NCI-H345 treated with DMSO at 0.1 percent for 48 hours (cell line): ENCODE data around the gene PLCH1.

Experiments used
- DNase-seq: peaks from one replicate; lab custom pipeline; 2025; ENCODE audit not compliant: unreplicated experiment; lab: John Stamatoyannopoulos, UW

Gene PLCH1

DNA sequence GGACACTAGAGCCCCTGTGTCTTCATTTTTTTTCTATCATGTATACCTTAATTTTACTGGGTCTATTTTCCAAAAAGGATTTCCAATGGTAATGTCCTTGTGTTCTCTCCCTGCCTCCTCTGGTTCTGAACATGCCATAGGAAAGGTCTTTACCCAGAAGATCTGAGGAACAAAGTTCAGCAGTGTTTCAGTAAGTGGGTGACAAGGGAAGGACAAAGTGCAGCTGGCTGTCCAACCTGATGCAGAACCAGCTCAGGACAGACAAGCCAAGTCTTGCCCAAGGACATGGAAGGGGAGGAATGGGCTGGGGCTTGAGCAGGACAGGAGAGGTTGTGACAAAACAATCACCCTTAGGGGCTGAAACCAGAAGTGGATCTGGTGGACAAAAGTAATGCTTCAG, 390.2 kb downstream of the PLCH1 start:
- no peak for DNase-seq

DNA sequence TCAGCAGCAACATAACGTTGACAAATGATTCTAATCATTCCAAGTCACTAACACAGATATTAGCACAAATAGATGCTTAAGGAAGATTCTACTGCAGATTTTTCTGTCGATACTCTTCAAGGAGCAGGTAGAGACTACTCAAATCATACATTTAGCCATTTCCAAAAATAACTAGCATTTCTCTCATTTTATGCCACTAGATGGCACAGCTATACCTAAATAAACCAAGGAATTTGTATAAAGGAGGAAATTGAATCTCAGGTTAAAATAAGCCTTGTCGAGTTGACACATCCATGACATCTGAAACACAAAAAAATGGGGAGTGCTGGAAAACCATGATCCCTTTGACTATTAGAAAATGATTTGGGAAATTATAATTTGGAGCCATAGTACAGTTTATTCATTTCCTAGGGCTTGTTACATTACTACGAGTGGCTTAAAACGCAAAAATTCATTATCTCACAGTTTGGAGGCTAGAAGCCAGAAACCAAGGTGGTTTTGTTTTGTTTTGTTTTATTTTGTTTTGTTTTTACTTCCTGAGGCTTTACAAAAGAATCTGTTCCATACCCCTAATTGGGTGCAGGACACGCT, 391.9 kb downstream of the PLCH1 start:
- peak; percentile 9 for DNase-seq

DNA sequence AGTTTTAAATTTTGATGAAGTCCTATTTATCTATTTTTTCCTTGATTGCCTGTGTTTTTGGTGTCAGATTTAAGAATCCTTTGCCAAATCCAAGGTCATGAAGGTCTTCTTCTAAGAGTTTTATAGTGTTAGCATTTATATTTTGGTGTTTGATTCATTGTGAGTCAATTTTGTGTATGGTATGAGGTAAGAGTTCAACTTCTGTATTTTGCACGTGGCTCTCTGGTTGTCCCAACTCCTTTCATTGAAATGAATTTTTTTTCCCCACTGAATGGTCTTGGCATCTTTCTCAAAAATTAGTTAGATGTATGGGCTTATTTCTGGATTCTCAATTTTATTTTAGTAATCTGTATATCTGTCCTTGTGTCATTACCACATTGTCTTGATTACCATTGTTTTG, 394.3 kb downstream of the PLCH1 start:
- no peak for DNase-seq

DNA sequence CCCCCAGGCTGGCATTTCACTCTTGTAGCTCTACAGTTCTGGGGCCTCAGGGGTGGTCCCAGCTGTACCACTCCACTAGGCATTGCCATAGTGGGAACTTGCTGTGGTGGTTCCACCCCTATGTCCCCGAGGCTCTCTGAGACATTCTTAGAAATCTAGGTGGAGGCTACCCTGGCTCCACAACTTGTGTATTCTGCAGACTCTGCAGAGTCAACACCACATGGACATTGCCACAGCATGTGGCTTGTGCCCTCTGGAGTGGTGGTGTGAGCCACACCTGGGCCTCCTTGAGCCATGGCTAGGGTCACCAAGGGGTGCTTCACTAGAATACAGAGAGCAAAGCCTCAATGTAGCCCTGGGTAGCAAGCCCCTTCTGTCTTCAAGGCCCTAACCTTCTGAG, 397.0 kb downstream of the PLCH1 start:
- DNase-seq = no peak

DNA sequence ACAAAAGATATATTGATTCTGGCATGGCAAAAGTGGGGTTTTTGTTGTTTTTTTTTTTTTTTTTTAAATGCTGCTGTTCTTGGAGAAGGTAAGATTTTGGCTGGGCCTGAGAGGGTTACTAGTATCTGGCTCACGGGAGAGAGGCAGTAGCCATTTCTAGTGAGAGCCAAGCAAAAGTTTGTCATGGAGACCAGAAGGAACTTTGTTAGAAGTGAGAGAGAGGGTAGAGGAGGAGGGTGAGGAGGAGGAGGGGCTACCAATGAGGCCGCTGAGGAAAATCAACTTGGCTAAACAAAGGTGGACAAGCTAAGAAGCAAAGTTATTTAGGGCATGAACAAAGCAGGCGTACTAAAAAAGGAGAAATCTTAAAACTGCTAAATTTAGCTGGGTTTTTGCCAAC, 402.5 kb downstream of the PLCH1 start:
- DNase-seq = no peak

DNA sequence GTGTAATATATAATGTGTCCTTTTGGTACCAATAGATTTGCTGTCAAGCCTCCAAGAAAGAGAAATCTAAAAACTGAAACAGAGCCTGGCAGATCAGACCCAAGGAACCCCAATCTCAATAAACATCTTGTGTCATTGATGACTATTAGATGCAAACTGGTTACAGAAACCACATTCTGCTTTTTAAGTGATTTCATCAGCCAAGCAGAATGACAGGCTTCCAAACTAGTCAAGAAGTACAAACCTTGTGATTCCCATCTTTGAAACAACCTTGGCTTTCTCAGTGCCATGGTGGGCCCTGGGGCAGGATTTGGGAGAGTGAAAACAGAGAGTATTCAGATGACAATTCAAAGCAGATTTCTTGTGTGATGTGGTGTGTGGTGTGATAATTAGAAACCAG, 405.8 kb downstream of the PLCH1 start:
- DNase-seq = no peak

DNA sequence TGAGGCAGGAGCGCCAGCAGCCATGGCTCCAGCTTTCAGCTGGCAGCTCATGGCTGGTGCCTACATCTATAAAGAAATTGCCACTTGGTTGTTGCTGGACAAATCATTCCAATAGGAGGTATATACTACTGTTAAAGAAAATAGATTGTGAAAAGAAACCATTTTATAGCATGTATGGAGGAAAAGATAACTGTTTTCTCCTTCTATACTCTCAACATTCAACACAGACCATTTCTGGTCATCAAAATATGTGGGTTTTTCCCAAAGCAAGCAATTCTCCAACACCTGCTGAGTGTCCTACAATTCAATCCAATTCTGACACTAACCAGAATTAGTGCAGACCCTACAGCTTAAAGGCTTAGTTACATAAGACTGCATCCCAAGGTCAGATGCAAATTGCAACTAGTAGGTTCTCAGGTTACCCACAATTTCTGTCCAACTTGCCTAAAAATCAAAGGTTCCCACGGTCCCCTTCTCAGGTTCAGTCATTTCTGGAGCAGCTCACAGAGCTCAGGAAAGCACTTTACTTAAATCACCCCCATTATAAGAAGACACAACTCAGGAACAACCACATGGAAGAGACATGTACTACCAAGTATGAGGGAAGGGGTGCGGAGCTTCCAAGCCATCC, 409.0 kb downstream of the PLCH1 start:
- DNase-seq = no peak

DNA sequence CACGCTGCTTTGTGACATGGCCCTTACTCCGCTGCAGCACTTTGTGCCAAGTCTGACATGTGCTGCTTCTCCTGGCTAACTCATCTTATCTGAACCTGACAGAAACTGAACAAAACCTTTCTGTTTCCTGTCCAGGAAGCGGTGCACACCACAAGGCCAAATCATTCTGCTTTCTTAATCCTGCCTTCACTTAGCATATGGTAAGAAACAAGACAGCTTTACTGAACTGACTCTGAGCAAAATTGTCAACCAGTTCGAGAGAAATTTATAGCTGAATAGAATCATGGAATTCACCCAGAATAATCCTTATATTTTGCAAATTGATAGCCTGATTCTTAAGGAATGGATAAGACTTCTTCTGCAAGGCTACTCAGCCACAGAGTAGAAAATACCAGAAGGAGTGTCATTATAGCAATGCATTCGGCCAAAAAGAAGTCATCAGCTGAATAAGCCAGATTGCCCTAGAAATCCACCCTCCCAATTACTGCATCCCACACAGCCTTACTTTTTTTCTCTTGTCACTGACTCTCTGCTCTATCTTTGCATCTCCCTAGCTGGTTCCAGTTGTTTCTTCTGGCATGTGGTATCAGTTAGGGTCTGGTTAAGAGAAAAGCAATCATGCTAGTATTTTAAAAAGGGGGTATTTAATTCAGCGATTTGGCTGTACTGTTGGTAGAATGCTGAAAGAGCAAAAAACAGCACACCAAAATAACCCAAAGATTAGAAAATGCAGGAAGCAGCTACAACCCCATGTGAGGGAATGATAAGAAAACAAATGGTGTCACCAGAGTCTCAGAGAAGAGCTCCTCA, 409.8 kb downstream of the PLCH1 start:
- no peak for DNase-seq

DNA sequence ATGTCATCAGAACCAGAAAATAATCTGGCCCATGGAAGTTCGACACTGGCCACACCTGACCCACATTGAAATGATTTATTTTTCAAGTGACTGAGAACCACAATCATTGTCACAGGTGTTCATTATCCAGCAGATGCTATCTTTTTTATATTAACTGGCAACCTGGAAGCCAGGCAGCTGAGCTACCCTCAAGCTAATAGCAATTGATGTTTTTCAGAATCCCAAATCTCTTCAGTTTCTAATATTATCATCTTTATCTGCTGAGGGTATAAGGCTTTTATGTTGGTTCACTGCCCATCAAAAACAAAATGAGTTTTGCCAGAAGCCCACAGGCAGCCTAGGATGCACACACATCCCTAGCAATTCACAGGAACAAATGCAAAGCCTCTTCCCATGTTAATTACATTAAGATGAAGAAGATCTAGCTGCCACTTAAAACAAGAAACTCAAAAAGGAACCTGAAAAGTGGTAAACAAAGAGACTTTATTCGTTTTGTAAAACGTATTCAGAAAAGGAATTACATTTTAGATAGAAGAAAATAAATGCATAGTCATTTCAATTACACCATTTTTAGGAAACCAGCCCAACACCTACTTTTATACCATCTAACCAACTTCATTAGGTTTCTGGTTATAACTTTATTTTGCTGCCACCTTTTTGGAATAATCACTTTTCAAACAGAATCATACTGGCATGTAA, 410.5 kb downstream of the PLCH1 start:
- no peak for DNase-seq

DNA sequence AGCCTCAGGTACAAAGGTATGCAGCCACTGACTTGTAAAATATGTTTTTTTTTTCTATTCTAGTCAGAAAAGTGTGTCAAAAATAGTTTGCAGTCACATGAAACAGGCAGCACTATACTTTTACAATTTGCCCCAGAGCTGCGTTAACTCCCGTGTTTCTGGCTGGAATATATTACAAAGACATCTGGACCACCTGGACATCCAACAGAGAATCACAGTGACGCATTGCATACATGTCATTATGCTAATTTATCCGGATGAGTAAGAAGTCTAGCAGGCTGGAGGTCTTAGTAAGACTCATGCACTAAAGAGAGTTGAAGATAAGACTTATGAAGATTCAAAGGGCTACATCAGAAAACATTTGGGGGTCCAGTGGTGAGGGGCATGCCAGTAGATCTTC, 412.2 kb downstream of the PLCH1 start:
- no peak for DNase-seq

DNA sequence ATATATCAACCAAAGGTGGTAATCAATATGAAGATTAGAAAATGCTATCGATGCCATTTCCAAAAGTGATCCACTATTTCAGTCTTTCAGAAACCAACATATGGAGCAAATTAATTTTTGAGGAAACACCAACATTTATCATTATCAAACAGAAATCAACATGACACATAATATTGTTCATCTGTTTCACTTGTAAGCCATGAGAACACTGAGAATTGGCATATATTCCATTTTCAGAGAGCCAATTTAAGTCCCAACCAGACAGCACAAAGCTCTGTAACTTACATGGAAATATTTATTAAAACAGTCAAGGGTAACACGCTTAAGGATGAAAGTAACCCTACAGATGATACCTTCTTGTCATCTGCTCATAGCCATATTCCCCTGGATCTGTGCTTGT, 413.8 kb downstream of the PLCH1 start:
- DNase-seq = no peak

DNA sequence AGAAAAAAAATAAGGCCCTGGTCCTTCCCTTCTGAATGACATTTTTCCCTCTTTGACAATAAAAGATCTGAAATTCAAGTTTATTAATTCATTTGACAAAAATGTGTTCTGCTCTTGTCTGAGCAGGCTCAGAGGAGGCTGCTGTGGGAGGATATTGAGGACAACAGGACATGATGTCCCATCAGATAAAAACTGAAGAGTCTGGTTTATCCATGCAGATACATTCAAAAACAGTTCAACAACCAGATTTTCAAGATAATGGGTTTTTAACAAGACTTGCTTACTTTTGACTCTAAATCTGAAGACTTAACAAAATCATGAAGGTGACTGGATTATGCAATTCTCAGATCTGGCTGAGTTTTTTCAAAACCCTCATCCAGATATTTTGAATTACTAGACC, 414.5 kb downstream of the PLCH1 start:
- DNase-seq = no peak

DNA sequence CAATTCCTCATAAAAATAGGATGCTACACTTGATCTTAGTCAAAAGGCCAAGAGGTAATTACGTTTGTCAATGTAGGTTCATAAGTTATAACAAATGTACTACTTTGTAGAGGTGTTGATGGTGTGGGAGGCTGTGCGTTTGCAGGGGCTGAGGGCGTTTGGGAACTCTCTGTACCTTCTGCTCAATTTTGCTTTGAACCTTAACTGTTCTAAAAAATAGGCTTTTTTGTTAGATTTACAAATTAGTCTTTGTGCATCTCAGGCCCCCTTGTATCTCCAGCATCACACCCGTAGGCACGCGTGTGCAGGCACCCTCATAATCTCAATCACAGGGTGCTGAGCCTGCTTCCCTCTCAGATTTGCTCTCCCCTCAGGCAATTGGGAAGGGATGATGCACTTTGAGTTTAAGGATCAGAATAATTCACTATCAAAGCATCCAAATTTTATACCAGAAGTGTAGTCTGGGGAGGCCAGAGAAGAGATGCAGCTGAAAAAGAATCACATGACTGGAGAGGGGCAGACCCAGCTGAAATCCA, 415.3 kb downstream of the PLCH1 start:
- no peak for DNase-seq

DNA sequence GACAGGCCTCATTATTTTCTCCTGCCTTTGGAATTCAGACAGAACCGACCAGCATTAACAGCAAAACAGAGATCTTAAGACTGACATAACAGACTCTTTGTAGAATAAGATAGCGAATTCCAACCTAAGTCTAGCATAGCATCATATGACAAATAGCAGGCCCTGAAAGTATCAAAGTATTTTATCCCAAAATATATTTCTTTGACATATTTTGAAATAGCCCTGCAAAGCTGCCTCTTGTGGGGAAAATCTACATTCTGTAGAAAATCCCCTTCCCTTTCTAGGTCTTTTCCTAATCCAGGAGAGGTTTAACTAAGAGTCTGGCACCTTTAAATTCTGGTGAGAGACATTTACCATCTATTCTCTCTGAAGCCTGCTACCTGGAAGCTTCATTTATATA, 417.0 kb downstream of the PLCH1 start:
- DNase-seq = no peak

DNA sequence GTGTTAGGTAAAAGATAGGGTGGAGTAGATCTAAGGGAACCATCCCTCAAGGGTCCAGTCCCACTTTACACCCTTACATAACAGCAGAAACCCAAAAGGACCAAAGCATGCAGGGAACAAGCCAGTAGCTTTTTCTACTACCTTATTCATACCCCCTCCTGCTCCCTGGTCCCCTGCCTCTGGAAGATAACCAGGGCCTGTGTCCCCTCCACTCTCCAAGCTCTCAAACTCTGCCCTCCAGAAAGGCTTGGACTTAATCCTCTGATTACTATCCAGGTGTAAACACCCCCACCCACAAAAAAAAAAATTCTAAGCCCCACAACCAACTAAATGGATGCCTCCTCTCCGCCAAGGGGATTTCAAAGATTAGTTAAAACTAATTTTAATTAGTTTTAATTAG, 417.4 kb downstream of the PLCH1 start:
- DNase-seq = no peak

DNA sequence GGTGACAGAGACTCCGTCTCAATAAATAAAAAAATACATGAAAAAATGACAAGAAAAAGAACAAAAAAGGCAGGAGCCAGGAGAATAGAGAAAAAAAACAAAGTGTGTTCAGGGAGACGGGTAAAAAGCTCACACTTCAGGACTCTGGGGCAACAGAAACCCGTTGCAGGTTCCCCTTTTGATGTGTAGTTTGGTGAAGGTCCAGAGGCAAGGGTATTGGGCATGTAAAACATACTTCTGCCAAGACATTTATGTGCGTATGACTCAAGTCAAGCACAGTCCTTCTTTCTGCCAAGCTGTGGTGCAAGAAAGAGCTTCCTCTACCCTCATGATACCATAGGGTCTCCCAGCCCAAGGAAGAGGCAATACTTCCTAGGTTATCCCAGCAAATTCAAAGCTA, 418.0 kb downstream of the PLCH1 start:
- no peak for DNase-seq

DNA sequence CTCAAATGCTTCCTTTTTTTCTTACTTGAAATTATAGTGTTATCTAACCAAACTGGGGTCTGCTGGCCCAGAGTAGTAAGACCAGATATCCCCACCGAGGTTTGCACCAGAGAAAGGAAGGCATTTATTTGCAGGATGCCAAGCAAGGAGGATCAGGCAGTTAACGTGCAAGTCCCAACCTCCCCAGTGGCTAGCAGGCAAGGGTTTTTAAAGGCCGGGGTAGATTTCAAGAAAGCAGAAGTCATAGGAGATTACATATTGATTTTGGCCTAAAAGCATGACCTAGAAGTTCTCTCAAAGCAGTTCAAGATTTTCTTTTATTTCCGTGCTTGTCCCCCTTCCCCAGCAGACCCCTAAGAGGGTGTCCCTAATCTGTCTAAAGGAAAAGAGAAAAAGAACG, 418.6 kb downstream of the PLCH1 start:
- DNase-seq = no peak
